Gastroesophageal sphincter (tissue), 4 donors: ENCODE measurements around the gene ZPBP2. TPM values are rescaled to one million over a fixed set of nuclear protein-coding genes. Genes with fewer than 3 reads are reported as not detected.

Source experiments
- ATAC-seq: fragments of 150-250 bp; one replicate; pipeline ENCODE4 v1.9.1; 2016; ENCODE audit warnings: mild to moderate bottlenecking, moderate library complexity
- H3K27ac ChIP-seq, 4 donors: fragments of 200-600 bp; sonication (generic) in 3 of 4; 1 replicate in 3 of 4; 2 replicates in 1 of 4; pipeline ENCODE4 v1.5.1; 2016 to 2019
- H3K27me3 ChIP-seq: fragments of 200-600 bp; sonication (generic); one replicate; pipeline ENCODE4 v1.5.1; 2019
- H3K36me3 ChIP-seq, 2 donors: fragments of 200-600 bp; sonication (generic); one replicate each; pipeline ENCODE4 v1.5.1; 2019; ENCODE audit warnings: control low read depth in 1 of 2
- H3K4me1 ChIP-seq, 3 donors: fragments of 200-600 bp; sonication (generic); 1 replicate in 2 of 3; 2 replicates in 1 of 3; pipeline ENCODE4 v1.5.1; 2016 to 2019; ENCODE audit warnings: control low read depth in 2 of 3
- H3K4me3 ChIP-seq, 2 donors: fragments of 200-600 bp; sonication (generic); one replicate each; pipeline ENCODE4 v1.5.1; 2019; ENCODE audit warnings: mild to moderate bottlenecking in 1 of 2, moderate library complexity in 1 of 2
- H3K9me3 ChIP-seq, 3 donors: fragments of 200-600 bp; sonication (generic); one replicate each; pipeline ENCODE4 v1.5.1; 2017 to 2019; ENCODE audit warnings: control low read depth in 2 of 3
- EP300 ChIP-seq: sonication (generic); formaldehyde crosslinking; IDR thresholded peaks from one replicate; pipeline ENCODE4 v1.6.1; 2017; ENCODE audit warnings: antibody characterized with exemption, mild to moderate bottlenecking
- POLR2A ChIP-seq, 2 donors: fragments of 450-650 bp; IDR thresholded peaks; one replicate each; pipeline ENCODE4 v1.6.1; 2017; ENCODE audit warnings: antibody characterized with exemption in 2 of 2, mild to moderate bottlenecking in 2 of 2, moderate library complexity in 1 of 2
- POLR2AphosphoS5 ChIP-seq: sonication (generic); formaldehyde crosslinking; IDR thresholded peaks from one replicate; pipeline ENCODE4 v1.6.1; 2017; ENCODE audit warnings: antibody characterized with exemption
- WGBS, 2 donors: methylation state at CpG; one replicate each; pipeline ENCODE4 v1.1.5; 2018; ENCODE audit warnings: low coverage in 1 of 2; 5-methylcytosine and 5-hydroxymethylcytosine counted together
- total RNA-seq, 4 donors: library from RNA; depleted of rRNA; stranded (reverse); fragments of >200 nt; gene quantifications; one replicate each; pipeline ENCODE4 v1.1.0, GENCODE V29; 2016
- TF ChIP-seq, protein P1 (sequence below), 4 experiments: fragments of 200-600 bp in 2 of 4; fragments of 450-650 bp in 2 of 4; sonication (generic) in 1 of 4; IDR thresholded peaks; one replicate each; pipeline ENCODE4 v1.5.1; 2017 to 2019; ENCODE audit warnings: antibody characterized with exemption in 4 of 4, mild to moderate bottlenecking in 2 of 4, moderate library complexity in 2 of 4

Gene ZPBP2
- not detected for total RNA-seq

- H3K9me3 ChIP-seq = peaks cover 0 to 17% (median 0%) of the 10 kb centered on the region in 3 donors
- H3K4me3 ChIP-seq = no peak within 1 kb of the TSS
- TF ChIP-seq POLR2A (IDR thresholded peaks at IDR 0.05) = no peak
- no peak for TF ChIP-seq POLR2AphosphoS5
- TF ChIP-seq, protein P1, sequence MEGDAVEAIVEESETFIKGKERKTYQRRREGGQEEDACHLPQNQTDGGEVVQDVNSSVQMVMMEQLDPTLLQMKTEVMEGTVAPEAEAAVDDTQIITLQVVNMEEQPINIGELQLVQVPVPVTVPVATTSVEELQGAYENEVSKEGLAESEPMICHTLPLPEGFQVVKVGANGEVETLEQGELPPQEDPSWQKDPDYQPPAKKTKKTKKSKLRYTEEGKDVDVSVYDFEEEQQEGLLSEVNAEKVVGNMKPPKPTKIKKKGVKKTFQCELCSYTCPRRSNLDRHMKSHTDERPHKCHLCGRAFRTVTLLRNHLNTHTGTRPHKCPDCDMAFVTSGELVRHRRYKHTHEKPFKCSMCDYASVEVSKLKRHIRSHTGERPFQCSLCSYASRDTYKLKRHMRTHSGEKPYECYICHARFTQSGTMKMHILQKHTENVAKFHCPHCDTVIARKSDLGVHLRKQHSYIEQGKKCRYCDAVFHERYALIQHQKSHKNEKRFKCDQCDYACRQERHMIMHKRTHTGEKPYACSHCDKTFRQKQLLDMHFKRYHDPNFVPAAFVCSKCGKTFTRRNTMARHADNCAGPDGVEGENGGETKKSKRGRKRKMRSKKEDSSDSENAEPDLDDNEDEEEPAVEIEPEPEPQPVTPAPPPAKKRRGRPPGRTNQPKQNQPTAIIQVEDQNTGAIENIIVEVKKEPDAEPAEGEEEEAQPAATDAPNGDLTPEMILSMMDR (IDR thresholded peaks at IDR 0.05) = no peak
- TF ChIP-seq EP300 = no peak
- H3K4me1 ChIP-seq = peaks cover 4 to 8% (median 4%) of the 10 kb centered on the region in 3 donors
- ATAC-seq = no peak
- WGBS, 2 donors = 24% methylated on average over 13 of the region's 67 CpGs; no CpG with 5 or more reads in 1 of the 2 donors
- peaks cover 62% of the 10 kb centered on the region for H3K27me3 ChIP-seq
- H3K27ac ChIP-seq = no peak within 1 kb of the TSS
- no peaks in the 10 kb centered on the region for H3K36me3 ChIP-seq
Observed at GRCh38 chr17:39867880-39868553, at the start of gene ZPBP2. TSS of gene ZPBP2 (plus strand) at chr17:39868202. CDS start at chr17:39868355, 153 bp downstream.

DNA sequence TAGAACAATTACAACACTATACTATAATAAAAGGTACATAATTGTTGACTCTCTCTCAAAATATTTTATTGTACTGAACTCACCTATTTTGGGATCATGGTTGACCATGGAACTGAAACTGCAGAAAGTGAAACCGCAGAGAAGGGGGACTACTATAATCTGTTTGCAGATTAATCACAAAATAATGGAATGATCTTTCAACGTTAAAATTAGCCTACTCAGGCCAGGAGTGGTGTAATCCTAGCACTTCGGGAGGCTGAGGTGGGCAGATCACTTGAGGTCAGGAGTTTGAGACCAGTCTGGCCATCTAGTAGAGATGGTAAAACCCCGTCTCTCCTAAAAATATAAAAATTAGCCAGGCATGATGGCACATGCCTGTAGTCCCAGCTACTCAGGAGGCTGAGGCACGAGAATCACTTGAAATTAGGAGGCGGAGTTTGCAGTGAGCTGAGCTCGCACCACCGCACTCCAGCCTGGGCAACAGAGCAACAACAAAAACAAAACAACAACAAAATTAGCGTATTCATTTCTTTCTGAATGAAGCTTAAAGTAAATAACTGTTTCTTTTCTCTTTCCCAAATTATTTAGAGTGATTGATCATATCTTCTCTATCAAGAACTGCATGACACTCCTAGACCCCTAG lies 49.5 kb upstream of the ZPBP2 start:
- Histone ChIP-seq H3K4me3 (no peak overlapping the region), H3K27ac (no peak overlapping the region), H3K27me3 (peaks cover 22% of the 10 kb centered on the region), H3K9me3 (peaks cover 0 to 5% (median 0%) of the 10 kb centered on the region in 3 donors), H3K4me1 (no peaks in the 10 kb centered on the region), H3K36me3 (no peaks in the 10 kb centered on the region)
- WGBS, 2 donors = 60 to 75% methylated on average over 9 of the region's 9 CpGs
- ATAC-seq = no peak
- TF ChIP-seq, protein P1 (IDR thresholded peaks at IDR 0.05) = no peak
- TF ChIP-seq POLR2A (IDR thresholded peaks at IDR 0.05) = no peak
- TF ChIP-seq POLR2AphosphoS5 = no peak
- no peak for TF ChIP-seq EP300

- 24 to 33% methylated on average over 2 to 3 of the region's 4 CpGs for WGBS, 2 donors
- H3K36me3 ChIP-seq = no peaks in the 10 kb centered on the region
- no peak overlapping the region for H3K27ac ChIP-seq
- no peak overlapping the region for H3K4me3 ChIP-seq
- no peaks in the 10 kb centered on the region for H3K4me1 ChIP-seq
- ATAC-seq = no peak
- peaks cover 37% of the 10 kb centered on the region for H3K27me3 ChIP-seq
- peaks cover 0 to 11% (median 0%) of the 10 kb centered on the region in 3 donors for H3K9me3 ChIP-seq
- TF ChIP-seq, protein P1 (IDR thresholded peaks at IDR 0.05) = no peak
- TF ChIP-seq EP300 (no peak), POLR2A (IDR thresholded peaks at IDR 0.05) (no peak), POLR2AphosphoS5 (no peak)
Observed at GRCh38 chr17:39820541-39820940, 47.5 kb upstream of the ZPBP2 start.

- TF ChIP-seq POLR2A (IDR thresholded peaks at IDR 0.05) = no peak
- TF ChIP-seq, protein P1 (IDR thresholded peaks at IDR 0.05) = no peak
- no peak for TF ChIP-seq POLR2AphosphoS5
- no peak for TF ChIP-seq EP300
- WGBS, 2 donors = 85 to 100% methylated on average over 1 to 2 of the region's 2 CpGs
- no peak overlapping the region for H3K4me3 ChIP-seq
- ATAC-seq = no peak
- no peaks in the 10 kb centered on the region for H3K36me3 ChIP-seq
- no peaks in the 10 kb centered on the region for H3K4me1 ChIP-seq
- H3K9me3 ChIP-seq = peaks cover 0 to 11% (median 0%) of the 10 kb centered on the region in 3 donors
- no peak overlapping the region for H3K27ac ChIP-seq
- peaks cover 37% of the 10 kb centered on the region for H3K27me3 ChIP-seq
Observed at GRCh38 chr17:39820987-39821386, 47.0 kb upstream of the ZPBP2 start.
